HepG2 (cell line): ENCODE measurements around the gene LTB4R2. TPM values are rescaled to one million over a fixed set of nuclear protein-coding genes. Genes with fewer than 3 reads are reported as not detected.
A peak's percentile ranks its signal among the peaks of the same experiment; 100 is the strongest.

Experiments
- CBX5 ChIP-seq: sonication (generic); formaldehyde crosslinking; IDR thresholded peaks from 2 replicates; pipeline ENCODE4 v1.4.0; 2020; ENCODE audit warnings: missing genetic modification reagents, borderline replicate concordance
- HDAC2 ChIP-seq: sonication (generic); formaldehyde crosslinking; IDR thresholded peaks from 2 replicates; pipeline ENCODE4 v1.4.0; 2020; ENCODE audit warnings: missing genetic modification reagents
- IKZF5 ChIP-seq: IDR thresholded peaks from 2 replicates; pipeline ENCODE4 v1.6.1; 2018; ENCODE audit warnings: missing genetic modification reagents, mild to moderate bottlenecking, missing compliant biosample characterization
- JUND ChIP-seq: sonication (generic); formaldehyde crosslinking; IDR thresholded peaks from 2 replicates; pipeline ENCODE4 v1.8.0; 2022; ENCODE audit warnings: mild to moderate bottlenecking, missing genetic modification reagents
- MIER3 ChIP-seq: IDR thresholded peaks from 2 replicates; pipeline ENCODE4 v1.6.1; 2016; ENCODE audit warnings: missing compliant biosample characterization, borderline replicate concordance
- NCOA2 ChIP-seq: sonication (generic); formaldehyde crosslinking; IDR thresholded peaks from 2 replicates; pipeline ENCODE4 v1.8.0; 2022; ENCODE audit warnings: inconsistent platforms
- SRSF4 ChIP-seq: fragments of 200-400 bp; formaldehyde crosslinking; IDR thresholded peaks from one replicate; pipeline ENCODE4 v1.6.1; 2018; ENCODE audit warnings: mild to moderate bottlenecking, low read depth, low read length, moderate library complexity; ENCODE audit not compliant: poor library complexity, severe bottlenecking
- TP53 ChIP-seq: sonication (generic); formaldehyde crosslinking; conservative IDR thresholded peaks from 2 replicates; pipeline ENCODE4 v1.4.0; 2020; ENCODE audit warnings: missing genetic modification reagents
- WIZ ChIP-seq: sonication (generic); formaldehyde crosslinking; IDR thresholded peaks from 2 replicates; pipeline ENCODE4 v1.5.1; 2020; ENCODE audit warnings: mild to moderate bottlenecking, missing genetic modification reagents
- ZNF207 ChIP-seq: fragments of 450-650 bp; IDR thresholded peaks from 2 replicates; pipeline ENCODE4 v1.6.1; 2016; ENCODE audit warnings: antibody characterized with exemption, borderline replicate concordance
- ZNF432 ChIP-seq: sonication (generic); formaldehyde crosslinking; IDR thresholded peaks from 2 replicates; pipeline ENCODE4 v1.5.0; 2020; ENCODE audit warnings: missing genetic modification reagents, mild to moderate bottlenecking, borderline replicate concordance
- ZNF556 ChIP-seq: sonication (generic); formaldehyde crosslinking; IDR thresholded peaks from 2 replicates; pipeline ENCODE4 v1.4.0; 2020; ENCODE audit warnings: mild to moderate bottlenecking, missing genetic modification reagents, borderline replicate concordance
- ZNF768 ChIP-seq: sonication (generic); formaldehyde crosslinking; IDR thresholded peaks from 2 replicates; pipeline ENCODE4 v1.4.0; 2020; ENCODE audit warnings: missing genetic modification reagents
- ZNF773 ChIP-seq: sonication (generic); formaldehyde crosslinking; IDR thresholded peaks from 2 replicates; pipeline ENCODE4 v1.4.0; 2020; ENCODE audit warnings: missing genetic modification reagents, borderline replicate concordance
- polyA plus RNA-seq, 8 experiments: library from polyadenylated mRNA; depleted of rRNA in 3 of 8; stranded (reverse) in 7 of 8; unstranded in 1 of 8; fragments of >200 nt; fragmentation: Illumina TruSeq in 4 of 8; extraction: Trizol in 4 of 8; gene quantifications; 2 replicates each; pipeline versions ENCODE4 v1.2.1 to v1.2.3, GENCODE V29; 2011 to 2016; ENCODE audit warnings: low read depth in 4 of 8, missing spikeins in 1 of 8, mixed read lengths in 1 of 8; ENCODE audit not compliant: insufficient read depth in 1 of 8
- total RNA-seq, 5 experiments: library from RNA; depleted of rRNA; stranded (reverse); fragments of >200 nt; fragmentation: Illumina TruSeq; extraction: Trizol; gene quantifications; 2 replicates each; pipeline ENCODE4 v1.2.3, GENCODE V29; 2016; ENCODE audit warnings: low read depth in 1 of 5
- TF ChIP-seq, protein P1 (sequence below): sonication (generic); formaldehyde crosslinking; IDR thresholded peaks from 2 replicates; pipeline ENCODE4 v1.5.1; 2020; ENCODE audit warnings: mild to moderate bottlenecking, missing genetic modification reagents, moderate library complexity
- TF ChIP-seq, protein P2 (sequence below), 2 experiments: sonication (generic) in 1 of 2; formaldehyde crosslinking in 1 of 2; IDR thresholded peaks; 2 replicates each; pipeline versions ENCODE4 v1.4.0 to v1.6.1; 2018 to 2020; ENCODE audit warnings: missing genetic modification reagents in 2 of 2, borderline replicate concordance in 1 of 2, low read depth in 1 of 2, mild to moderate bottlenecking in 1 of 2, missing biosample characterization in 1 of 2
- TF ChIP-seq, protein P3 (sequence below): sonication (generic); formaldehyde crosslinking; IDR thresholded peaks from 2 replicates; pipeline ENCODE4 v1.4.0; 2020; ENCODE audit warnings: missing genetic modification reagents
- TF ChIP-seq, protein P4 (sequence below): sonication (generic); formaldehyde crosslinking; IDR thresholded peaks from 2 replicates; pipeline ENCODE4 v1.5.0; 2020; ENCODE audit warnings: missing genetic modification reagents, mild to moderate bottlenecking, borderline replicate concordance

LTB4R2 gene
- total and polyA plus RNA-seq, 2 of the 13 experiments (the other 11 are each of a cell fraction or from before 2014, with no cell fraction given): 3.9 to 6.9 TPM

- TF ChIP-seq, protein P1, sequence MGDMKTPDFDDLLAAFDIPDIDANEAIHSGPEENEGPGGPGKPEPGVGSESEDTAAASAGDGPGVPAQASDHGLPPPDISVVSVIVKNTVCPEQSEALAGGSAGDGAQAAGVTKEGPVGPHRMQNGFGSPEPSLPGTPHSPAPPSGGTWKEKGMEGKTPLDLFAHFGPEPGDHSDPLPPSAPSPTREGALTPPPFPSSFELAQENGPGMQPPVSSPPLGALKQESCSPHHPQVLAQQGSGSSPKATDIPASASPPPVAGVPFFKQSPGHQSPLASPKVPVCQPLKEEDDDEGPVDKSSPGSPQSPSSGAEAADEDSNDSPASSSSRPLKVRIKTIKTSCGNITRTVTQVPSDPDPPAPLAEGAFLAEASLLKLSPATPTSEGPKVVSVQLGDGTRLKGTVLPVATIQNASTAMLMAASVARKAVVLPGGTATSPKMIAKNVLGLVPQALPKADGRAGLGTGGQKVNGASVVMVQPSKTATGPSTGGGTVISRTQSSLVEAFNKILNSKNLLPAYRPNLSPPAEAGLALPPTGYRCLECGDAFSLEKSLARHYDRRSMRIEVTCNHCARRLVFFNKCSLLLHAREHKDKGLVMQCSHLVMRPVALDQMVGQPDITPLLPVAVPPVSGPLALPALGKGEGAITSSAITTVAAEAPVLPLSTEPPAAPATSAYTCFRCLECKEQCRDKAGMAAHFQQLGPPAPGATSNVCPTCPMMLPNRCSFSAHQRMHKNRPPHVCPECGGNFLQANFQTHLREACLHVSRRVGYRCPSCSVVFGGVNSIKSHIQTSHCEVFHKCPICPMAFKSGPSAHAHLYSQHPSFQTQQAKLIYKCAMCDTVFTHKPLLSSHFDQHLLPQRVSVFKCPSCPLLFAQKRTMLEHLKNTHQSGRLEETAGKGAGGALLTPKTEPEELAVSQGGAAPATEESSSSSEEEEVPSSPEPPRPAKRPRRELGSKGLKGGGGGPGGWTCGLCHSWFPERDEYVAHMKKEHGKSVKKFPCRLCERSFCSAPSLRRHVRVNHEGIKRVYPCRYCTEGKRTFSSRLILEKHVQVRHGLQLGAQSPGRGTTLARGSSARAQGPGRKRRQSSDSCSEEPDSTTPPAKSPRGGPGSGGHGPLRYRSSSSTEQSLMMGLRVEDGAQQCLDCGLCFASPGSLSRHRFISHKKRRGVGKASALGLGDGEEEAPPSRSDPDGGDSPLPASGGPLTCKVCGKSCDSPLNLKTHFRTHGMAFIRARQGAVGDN (CRISPR knock-in tag): no peak
- TF ChIP-seq CBX5 (CRISPR knock-in tag): peak; percentile 46; the same call in 1 of the 2 replicates
- TF ChIP-seq ZNF207: no peak
- no peak for TF ChIP-seq IKZF5 (CRISPR knock-in tag)
- peak; percentile 33; the same call in 1 of the 2 replicates for TF ChIP-seq NCOA2
- TF ChIP-seq ZNF768 (CRISPR knock-in tag): no peak
- TF ChIP-seq, protein P2, sequence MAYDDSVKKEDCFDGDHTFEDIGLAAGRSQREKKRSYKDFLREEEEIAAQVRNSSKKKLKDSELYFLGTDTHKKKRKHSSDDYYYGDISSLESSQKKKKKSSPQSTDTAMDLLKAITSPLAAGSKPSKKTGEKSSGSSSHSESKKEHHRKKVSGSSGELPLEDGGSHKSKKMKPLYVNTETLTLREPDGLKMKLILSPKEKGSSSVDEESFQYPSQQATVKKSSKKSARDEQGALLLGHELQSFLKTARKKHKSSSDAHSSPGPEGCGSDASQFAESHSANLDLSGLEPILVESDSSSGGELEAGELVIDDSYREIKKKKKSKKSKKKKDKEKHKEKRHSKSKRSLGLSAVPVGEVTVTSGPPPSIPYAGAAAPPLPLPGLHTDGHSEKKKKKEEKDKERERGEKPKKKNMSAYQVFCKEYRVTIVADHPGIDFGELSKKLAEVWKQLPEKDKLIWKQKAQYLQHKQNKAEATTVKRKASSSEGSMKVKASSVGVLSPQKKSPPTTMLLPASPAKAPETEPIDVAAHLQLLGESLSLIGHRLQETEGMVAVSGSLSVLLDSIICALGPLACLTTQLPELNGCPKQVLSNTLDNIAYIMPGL (CRISPR knock-in tag; IDR thresholded peaks at IDR 0.05; ENCODE audit: borderline replicate concordance in 1 of 2, low read depth in 1 of 2): peak; percentile 70 to 94
- no peak for TF ChIP-seq SRSF4
- no peak for TF ChIP-seq ZNF432
- TF ChIP-seq ZNF556 (CRISPR knock-in tag): peak; percentile 11; the same call in 1 of the 2 replicates
- peak; percentile 69; the same call in 1 of the 2 replicates for TF ChIP-seq WIZ (CRISPR knock-in tag)
- peak; percentile 75 for TF ChIP-seq HDAC2
- peak; percentile 78; the same call in 1 of the 2 replicates for TF ChIP-seq MIER3 (CRISPR knock-in tag)
- TF ChIP-seq, protein P3, sequence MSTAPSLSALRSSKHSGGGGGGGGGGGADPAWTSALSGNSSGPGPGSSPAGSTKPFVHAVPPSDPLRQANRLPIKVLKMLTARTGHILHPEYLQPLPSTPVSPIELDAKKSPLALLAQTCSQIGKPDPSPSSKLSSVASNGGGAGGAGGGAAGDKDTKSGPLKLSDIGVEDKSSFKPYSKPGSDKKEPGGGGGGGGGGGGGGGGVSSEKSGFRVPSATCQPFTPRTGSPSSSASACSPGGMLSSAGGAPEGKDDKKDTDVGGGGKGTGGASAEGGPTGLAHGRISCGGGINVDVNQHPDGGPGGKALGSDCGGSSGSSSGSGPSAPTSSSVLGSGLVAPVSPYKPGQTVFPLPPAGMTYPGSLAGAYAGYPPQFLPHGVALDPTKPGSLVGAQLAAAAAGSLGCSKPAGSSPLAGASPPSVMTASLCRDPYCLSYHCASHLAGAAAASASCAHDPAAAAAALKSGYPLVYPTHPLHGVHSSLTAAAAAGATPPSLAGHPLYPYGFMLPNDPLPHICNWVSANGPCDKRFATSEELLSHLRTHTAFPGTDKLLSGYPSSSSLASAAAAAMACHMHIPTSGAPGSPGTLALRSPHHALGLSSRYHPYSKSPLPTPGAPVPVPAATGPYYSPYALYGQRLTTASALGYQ (CRISPR knock-in tag): no peak
- TF ChIP-seq TP53 (CRISPR knock-in tag): no peak
- TF ChIP-seq, protein P4, sequence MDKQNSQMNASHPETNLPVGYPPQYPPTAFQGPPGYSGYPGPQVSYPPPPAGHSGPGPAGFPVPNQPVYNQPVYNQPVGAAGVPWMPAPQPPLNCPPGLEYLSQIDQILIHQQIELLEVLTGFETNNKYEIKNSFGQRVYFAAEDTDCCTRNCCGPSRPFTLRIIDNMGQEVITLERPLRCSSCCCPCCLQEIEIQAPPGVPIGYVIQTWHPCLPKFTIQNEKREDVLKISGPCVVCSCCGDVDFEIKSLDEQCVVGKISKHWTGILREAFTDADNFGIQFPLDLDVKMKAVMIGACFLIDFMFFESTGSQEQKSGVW (CRISPR knock-in tag): 0 out of 2 replicates have a peak, but pooled peaks have one; percentile 65
- no peak for TF ChIP-seq JUND (CRISPR knock-in tag)
- TF ChIP-seq ZNF773 (CRISPR knock-in tag): no peak
These were observed 12.6 kb upstream of the LTB4R2 start (continued) for GRCh38 chr14:24297190-24297964.
